OCI-LY7 (cell line): ENCODE data around the gene NFATC2.

Experiments
- CTCF ChIP-seq: fragments of 200-600 bp; sonication (generic); conservative IDR thresholded peaks from 2 replicates; pipeline ENCODE4 v1.5.1; 2014; ENCODE audit warnings: mild to moderate bottlenecking, antibody characterized with exemption, low read length, moderate library complexity, mixed read lengths
- EZH2phosphoT487 ChIP-seq: fragments of 200-600 bp; sonication (generic); IDR thresholded peaks from 2 replicates; pipeline ENCODE4 v1.6.1; 2018; ENCODE audit warnings: low read depth, borderline replicate concordance, mild to moderate bottlenecking, mixed run types, antibody characterized with exemption, low read length, moderate library complexity, mixed read lengths

- TF ChIP-seq CTCF, result no peak
- TF ChIP-seq EZH2phosphoT487, result no peak
Measured at GRCh38 chr20:51426718-51427650, 115.5 kb downstream of the NFATC2 start.
